ENCODE measurements around the gene WNT10A. TPM values are rescaled to one million over a fixed set of nuclear protein-coding genes. Genes with fewer than 3 reads are reported as not detected.

The WNT10A gene
- total and polyA plus RNA-seq, 10 of the 15 experiments (the other 5 are each of a cell fraction or from before 2014, with no cell fraction given), result 0.61 to 45.0 (median 6.9) TPM

DNA sequence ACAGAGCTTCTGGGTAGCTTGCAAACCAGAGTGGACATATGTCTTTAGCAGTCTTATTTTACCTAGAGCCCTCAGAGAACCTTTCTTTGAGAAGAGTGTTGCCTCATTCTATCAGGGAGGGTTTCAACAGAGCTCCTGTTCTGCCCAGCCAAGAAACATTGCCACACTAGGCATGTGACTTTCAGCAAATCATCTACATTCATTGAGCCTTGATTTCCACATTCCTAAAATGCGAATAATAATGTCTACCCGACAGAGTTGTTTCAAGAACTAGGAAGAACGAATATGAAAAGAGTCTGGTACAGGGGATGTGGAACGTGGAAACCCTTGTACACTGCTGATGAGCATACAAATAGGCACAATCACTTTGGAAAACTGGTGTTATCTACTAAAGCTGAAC, 41.2 kb upstream of the WNT10A start (continued):
- TF ChIP-seq, protein P1, sequence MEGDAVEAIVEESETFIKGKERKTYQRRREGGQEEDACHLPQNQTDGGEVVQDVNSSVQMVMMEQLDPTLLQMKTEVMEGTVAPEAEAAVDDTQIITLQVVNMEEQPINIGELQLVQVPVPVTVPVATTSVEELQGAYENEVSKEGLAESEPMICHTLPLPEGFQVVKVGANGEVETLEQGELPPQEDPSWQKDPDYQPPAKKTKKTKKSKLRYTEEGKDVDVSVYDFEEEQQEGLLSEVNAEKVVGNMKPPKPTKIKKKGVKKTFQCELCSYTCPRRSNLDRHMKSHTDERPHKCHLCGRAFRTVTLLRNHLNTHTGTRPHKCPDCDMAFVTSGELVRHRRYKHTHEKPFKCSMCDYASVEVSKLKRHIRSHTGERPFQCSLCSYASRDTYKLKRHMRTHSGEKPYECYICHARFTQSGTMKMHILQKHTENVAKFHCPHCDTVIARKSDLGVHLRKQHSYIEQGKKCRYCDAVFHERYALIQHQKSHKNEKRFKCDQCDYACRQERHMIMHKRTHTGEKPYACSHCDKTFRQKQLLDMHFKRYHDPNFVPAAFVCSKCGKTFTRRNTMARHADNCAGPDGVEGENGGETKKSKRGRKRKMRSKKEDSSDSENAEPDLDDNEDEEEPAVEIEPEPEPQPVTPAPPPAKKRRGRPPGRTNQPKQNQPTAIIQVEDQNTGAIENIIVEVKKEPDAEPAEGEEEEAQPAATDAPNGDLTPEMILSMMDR (IDR thresholded peaks at IDR 0.05 in 2 of 3, conservative IDR thresholded peaks at IDR 0.05 in 1 of 3; ENCODE audit: control insufficient read depth in 2 of 3, extremely low read depth in 1 of 3, insufficient read depth in 1 of 3, low read depth in 3 of 3, low read length in 3 of 3), result no peak
- TF ChIP-seq STAT3 (IDR thresholded peaks at IDR 0.05; ENCODE audit: low read depth, low read length), result no peak
- TF ChIP-seq MEF2A (IDR thresholded peaks at IDR 0.05; ENCODE audit: insufficient read depth, low read depth, low read length), result no peak
- TF ChIP-seq, protein P2, sequence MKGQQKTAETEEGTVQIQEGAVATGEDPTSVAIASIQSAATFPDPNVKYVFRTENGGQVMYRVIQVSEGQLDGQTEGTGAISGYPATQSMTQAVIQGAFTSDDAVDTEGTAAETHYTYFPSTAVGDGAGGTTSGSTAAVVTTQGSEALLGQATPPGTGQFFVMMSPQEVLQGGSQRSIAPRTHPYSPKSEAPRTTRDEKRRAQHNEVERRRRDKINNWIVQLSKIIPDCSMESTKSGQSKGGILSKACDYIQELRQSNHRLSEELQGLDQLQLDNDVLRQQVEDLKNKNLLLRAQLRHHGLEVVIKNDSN (IDR thresholded peaks at IDR 0.05; ENCODE audit: borderline replicate concordance, extremely low read length, insufficient read depth, low read depth, low read length), result no peak
- no peak for TF ChIP-seq NRF1 (conservative IDR thresholded peaks at IDR 0.05; ENCODE audit: low read depth, low read length)
- TF ChIP-seq ZZZ3 (IDR thresholded peaks at IDR 0.05; ENCODE audit: control insufficient read depth, insufficient read length, low read depth), result no peak

DNA sequence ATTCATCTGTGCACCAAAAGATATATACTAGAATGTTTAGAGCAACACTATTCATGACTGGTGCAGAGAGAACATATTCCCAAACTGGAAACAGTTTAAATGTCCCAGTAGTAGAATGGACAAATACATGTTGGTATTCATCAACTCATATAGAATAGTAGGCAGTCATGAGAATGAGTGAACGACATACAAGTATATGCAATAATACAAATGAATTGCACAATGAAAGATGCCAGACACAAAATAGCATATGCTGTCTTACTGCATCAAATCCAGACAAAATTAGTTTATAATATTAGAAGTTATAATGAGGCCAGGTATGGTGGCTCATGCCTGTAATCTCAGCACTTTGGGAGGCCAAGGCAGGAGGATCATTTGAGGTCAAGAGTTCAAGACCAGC, 40.8 kb upstream of the WNT10A start:
- no peak overlapping the region for H3K4me3 ChIP-seq
- H3K27me3 ChIP-seq (replicated peaks in 1 of 2; ENCODE audit: control insufficient read depth in 2 of 2, insufficient read depth in 2 of 2, low read length in 1 of 2), result peaks cover 0 to 9% of the 10 kb centered on the region in 2 experiments; a peak in 2 of 4 replicates
- no peak overlapping the region for H2AFZ ChIP-seq (ENCODE audit: control insufficient read depth, low read depth, low read length)
- BruUV-seq (replicated peaks), result no TSS peak
- no peaks in the 10 kb centered on the region for H3K36me3 ChIP-seq (ENCODE audit: control insufficient read depth in 2 of 2, insufficient read depth in 2 of 2, low read length in 1 of 2)
- no peak overlapping the region for H3K9ac ChIP-seq (ENCODE audit: control insufficient read depth, insufficient read depth, low read length)
- ChIA-PET SMC1A (ENCODE audit: uncharacterized antibody, unreplicated experiment) (interaction anchor here (0.7 kb wide), 1 partner anchor 107 kb away, joined by 3 read pairs; no protein-coding TSS in a partner anchor), POLR2A (no interaction called here), RAD21 (ENCODE audit: unreplicated experiment) (no interaction called here), CTCF (no interaction called here)
- H3K4me2 ChIP-seq (ENCODE audit: control insufficient read depth, insufficient read depth), result no peak overlapping the region
- DNase-seq (ENCODE audit: low read depth, low spot score) (no peak), ATAC-seq (no peak), FAIRE-seq (no peak)
- no peaks in the 10 kb centered on the region; the same call in 2 of the 3 replicates for H3K9me3 ChIP-seq (replicated peaks; ENCODE audit: control insufficient read depth, insufficient read depth, low read length)
- in situ Hi-C loops (cut with MboI) (loop anchor here (10.0 kb wide), 1 partner anchor 435 kb away; no protein-coding TSS in a partner anchor), intact Hi-C loops (cut with micrococcal nuclease; ENCODE audit: unreplicated experiment) (no loop called here)
- WGBS (ENCODE audit: insufficient coverage, insufficient replicate concordance, low lambda C conversion rate, missing lambda C conversion rate), result 48% methylated on average over 1 of the region's 1 CpG
- no peaks in the 10 kb centered on the region for H3K79me2 ChIP-seq (ENCODE audit: control insufficient read depth, insufficient read depth, low read length)
- H3K27ac ChIP-seq (ENCODE audit: control insufficient read depth, insufficient read depth), result no peak overlapping the region
- no peaks in the 10 kb centered on the region for H4K20me1 ChIP-seq (ENCODE audit: control insufficient read depth, insufficient read depth)
- no peaks in the 10 kb centered on the region for H3K4me1 ChIP-seq (ENCODE audit: control insufficient read depth, insufficient read depth, low read length)
- TF ChIP-seq SMARCA5 (IDR thresholded peaks at IDR 0.05) (no peak), HDGF (IDR thresholded peaks at IDR 0.05) (no peak), NFIC (IDR thresholded peaks at IDR 0.05; ENCODE audit: low read depth, low read length) (no peak), FOS (IDR thresholded peaks at IDR 0.05; ENCODE audit: borderline replicate concordance, extremely low read depth, insufficient read length) (no peak), SUPT20H (IDR thresholded peaks at IDR 0.05; ENCODE audit: borderline replicate concordance, control insufficient read depth, low read depth, low read length) (no peak), CBFB (IDR thresholded peaks at IDR 0.05; ENCODE audit: low read depth) (no peak), SMAD5 (IDR thresholded peaks at IDR 0.05; ENCODE audit: low read depth) (no peak), SREBF2 (IDR thresholded peaks at IDR 0.05; ENCODE audit: low read length) (no peak), KLF5 (IDR thresholded peaks at IDR 0.05; ENCODE audit: partially characterized antibody) (no peak), SPI1 (IDR thresholded peaks at IDR 0.05; ENCODE audit: borderline replicate concordance, insufficient read depth, low read depth, low read length) (no peak), NR2C1 (IDR thresholded peaks at IDR 0.05) (no peak), MTA3 (IDR thresholded peaks at IDR 0.05; ENCODE audit: borderline replicate concordance, low read length) (no peak), BMI1 (IDR thresholded peaks at IDR 0.05; ENCODE audit: borderline replicate concordance) (no peak)
- TF ChIP-seq, protein P3, sequence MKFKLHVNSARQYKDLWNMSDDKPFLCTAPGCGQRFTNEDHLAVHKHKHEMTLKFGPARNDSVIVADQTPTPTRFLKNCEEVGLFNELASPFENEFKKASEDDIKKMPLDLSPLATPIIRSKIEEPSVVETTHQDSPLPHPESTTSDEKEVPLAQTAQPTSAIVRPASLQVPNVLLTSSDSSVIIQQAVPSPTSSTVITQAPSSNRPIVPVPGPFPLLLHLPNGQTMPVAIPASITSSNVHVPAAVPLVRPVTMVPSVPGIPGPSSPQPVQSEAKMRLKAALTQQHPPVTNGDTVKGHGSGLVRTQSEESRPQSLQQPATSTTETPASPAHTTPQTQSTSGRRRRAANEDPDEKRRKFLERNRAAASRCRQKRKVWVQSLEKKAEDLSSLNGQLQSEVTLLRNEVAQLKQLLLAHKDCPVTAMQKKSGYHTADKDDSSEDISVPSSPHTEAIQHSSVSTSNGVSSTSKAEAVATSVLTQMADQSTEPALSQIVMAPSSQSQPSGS (IDR thresholded peaks at IDR 0.05; ENCODE audit: low read length), result no peak

Data from GM12878 (cell line).